Measurements from ENCODE around the gene STAT1.

Gene STAT1

DNA sequence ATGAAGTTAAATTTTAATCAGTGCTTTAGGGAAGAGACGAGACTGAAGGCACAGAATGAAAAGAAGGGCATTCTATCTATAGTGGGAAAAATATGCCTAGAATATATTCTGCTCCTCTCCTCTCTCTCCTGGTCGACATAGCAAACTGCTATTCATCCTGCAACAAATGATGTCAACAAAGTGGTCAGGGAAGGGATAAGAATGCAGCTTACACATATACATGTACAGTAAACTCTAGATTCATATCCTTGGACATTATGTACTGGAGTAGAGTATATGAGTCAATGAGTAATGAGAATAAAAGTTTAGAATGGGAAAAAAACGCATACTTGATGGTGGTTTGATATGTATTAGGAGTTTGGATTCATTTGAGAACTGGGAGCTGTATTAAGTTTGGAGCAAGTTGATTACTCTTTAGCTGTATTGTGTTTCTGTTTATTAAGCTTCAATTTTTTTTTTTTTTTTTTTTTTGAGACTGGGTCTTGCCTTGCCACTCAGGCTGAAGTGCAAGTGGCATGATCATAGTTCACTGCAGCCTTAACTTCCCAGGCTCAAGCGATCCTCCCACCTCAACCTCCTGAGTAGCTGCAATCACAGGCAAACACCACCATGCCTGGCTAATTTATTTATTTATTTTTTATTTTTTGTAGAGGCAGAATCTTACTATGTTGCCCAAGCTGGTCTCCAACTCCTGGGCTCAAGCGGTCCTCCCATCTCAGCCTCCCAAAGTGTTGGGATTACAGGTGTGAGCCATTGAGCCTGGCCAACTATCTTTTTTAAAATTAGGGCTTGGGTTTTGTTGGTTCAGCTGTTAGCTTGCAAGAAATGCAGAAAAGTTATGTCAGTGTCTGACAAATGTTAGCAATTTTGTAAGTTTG lies 53.8 kb downstream of the STAT1 start:
- DNase-seq (ENCODE audit: low spot score): no peak

DNA sequence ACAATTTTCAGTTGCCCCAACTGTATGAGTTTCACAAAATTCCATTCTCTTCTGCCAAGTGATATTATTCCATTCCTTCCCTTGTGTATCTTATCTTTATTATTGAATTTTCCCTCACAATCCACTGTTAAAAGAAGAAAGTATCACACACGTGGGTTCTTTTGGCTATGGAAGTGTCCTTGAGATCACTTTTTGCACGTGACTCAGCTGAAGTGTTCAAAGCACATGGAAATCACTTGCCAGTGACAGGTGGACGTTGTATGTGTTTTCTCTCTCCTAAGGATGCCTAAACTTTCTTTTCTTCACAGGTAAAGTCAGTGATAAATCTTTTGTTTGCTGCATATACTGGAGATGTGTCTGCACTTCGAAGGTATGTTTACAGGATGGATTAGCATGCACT lies 60.7 kb downstream of the STAT1 start:
- no peak for DNase-seq (ENCODE audit: low spot score)

DNA sequence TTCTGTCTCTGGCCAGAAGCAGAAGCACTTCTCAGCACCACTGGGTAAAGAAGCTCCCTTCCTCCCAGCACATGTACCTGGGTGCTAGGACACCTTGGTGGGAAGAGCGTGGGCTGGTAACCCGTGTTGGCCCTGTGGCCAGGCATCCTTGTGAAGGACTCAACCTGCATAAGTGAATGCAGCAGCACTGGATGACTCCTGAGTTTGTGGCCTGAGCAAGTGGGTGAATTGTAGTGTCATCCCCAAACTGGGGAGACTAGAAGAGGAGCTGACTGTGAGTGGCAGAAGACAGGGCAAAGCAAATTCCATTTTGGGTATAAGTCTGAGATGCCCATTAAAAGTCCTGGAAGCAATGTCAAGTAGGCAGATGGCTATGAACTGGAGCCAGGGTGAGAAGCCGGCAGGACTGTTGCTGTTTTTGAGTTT lies 63.4 kb downstream of the STAT1 start:
- DNase-seq (ENCODE audit: low spot score): no peak

DNA sequence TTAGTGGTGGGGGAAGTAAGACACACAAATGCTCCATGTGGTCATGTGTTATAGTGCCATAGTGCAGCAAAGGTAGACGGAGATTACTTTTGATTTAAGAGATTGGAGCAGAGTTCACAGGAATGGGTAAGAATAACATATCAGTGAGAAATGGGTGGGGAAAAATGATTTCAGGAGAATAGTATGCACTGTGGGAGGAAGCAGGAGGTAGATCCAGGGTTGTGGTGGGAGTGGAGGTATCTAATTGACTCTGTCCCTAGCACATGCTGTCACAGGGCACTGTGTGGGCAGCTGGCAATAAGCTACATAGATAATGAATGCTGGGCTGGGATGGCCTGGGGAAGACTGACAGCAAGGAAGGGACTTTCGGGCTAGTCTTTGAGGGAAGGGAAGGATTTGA lies 65.3 kb downstream of the STAT1 start:
- DNase-seq (ENCODE audit: low spot score): no peak

DNA sequence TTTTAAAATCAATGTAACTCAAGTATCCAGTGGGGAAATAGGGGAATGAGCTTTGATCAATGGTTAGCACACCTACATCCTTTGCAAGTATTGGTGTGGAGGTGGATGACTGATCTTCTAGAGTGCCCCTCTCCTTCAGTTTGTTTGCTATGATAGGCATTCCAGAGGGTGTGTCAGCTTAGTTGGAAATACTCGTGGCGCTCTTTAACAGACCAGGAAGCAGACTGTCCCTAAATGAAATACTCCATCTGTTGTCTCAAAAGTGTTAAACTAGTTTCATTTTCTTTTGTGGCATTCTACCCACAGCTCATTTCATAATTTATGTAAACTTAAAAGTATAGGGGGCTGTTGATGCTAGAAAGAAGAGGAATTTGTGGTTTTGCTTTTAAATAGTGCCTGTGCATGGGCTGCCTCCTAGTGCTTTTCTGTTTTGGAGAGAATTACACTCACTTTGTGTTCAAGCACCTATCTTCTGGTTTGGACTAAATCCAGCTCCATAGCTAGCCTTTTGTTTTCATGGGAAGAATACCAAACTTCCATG lies 66.2 kb downstream of the STAT1 start:
- DNase-seq (ENCODE audit: low spot score): peak; percentile 39

GRCh38 chr2:190947141-190947540 lies 66.8 kb downstream of the STAT1 start:
- DNase-seq (ENCODE audit: low spot score): no peak

DNA sequence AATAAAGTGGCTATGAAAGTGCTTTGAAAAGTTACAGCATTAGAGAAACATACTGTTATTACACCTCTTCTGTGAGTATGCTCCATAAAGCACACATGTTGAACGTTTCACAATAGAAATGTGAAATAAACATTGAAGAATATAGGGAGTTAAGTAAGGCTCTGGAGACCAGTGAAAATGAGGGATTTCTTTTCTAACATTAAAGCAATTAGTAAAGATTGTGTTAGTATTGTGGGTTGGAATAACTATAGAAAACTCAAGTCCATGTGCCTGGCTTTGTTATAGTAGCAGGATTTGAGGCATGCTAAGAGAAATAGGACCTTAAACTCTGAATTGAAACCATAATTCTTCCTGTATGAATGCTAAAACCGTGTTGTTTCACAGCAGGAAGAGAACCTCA lies 70.3 kb downstream of the STAT1 start:
- no peak for DNase-seq (ENCODE audit: low spot score)

DNA sequence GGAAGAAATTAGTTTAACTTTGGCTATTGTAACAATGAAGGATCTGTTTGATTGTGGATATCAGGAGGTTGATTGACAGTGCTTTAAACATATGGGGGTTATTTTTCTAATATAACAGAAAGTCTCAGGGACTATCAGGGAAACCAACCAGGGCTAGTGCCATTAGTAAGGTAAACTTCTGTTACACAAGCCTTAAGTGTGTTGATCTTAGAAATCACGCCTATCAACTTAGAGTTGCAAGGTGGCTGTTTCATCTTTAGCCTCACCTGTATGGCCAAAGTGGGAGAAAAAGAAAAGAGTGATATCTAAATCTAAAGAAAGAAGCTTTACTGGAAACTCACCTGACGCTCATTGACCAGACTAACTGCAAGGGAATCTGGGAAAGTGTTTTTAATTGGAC lies 71.3 kb downstream of the STAT1 start:
- DNase-seq (ENCODE audit: low spot score): no peak

DNA sequence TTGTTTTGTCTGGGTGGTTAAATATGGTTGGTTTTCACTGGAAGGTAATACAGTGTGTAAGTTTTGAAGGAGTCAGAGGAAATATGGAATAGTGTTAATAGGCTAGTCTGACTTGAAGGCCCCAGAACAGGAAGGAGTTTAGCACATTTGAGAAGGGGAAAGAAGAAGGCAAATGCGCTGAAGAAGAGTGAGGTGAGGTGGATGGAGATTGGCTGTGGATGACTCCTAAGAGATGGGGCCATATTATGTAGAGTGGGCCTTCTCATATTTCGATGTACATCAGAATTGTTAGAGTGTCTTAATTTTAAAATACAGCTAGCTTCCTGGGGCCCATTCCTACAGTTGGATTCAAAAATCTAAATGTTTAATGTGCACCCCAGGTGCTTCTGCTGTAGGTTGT lies 72.4 kb downstream of the STAT1 start:
- no peak for DNase-seq (ENCODE audit: low spot score)

- DNase-seq (ENCODE audit: low spot score): no peak
Measured at GRCh38 chr2:190940454-190940853, 73.5 kb downstream of the STAT1 start.

GRCh38 chr2:190938771-190939335 lies 75.1 kb downstream of the STAT1 start:
- DNase-seq (ENCODE audit: low spot score): no peak

DNA sequence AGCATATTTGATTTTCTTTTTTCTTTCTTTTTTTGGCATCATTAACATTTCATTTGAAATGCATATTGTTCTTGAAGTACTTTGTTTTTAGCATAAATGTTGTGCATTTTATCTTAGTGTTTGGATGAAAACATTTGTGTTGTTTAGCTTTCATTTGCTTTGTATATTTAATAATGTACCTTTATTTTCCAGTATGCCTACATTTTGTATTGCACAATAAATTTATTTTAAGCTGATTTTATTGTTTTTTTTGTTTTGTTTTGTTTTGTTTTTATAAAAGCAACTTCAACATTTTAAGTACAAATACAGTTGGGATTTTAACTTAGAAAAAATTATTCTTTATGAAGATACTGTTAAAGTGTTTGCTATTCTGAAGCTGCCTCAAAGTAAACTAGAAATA lies 78.9 kb downstream of the STAT1 start:
- no peak for DNase-seq (ENCODE audit: low spot score)

GRCh38 chr2:190933361-190933760 lies 80.6 kb downstream of the STAT1 start:
- no peak for DNase-seq (ENCODE audit: low spot score)

DNA sequence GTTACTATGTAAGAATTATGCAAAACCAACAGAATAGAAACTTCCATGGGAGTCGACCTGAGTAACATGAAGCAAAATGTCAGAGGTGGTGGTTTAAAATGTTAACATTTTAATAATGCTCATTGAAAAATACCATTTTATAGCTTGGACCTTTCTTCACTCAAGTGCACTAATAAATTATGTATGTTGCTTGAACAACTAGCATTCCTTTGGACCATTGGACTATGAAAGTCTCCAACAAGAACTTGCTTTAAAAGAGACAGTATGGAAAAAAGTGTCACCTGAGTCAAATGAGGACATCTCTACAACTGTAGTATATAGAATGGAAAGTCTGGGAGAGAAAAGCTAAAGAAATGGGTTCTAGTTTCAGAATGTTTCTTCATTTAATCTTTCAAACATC lies 81.5 kb downstream of the STAT1 start:
- no peak for DNase-seq (ENCODE audit: low spot score)

GRCh38 chr2:190930411-190930810 lies 83.6 kb downstream of the STAT1 start:
- DNase-seq (ENCODE audit: low spot score): no peak

GRCh38 chr2:190929919-190930318 lies 84.1 kb downstream of the STAT1 start:
- DNase-seq (ENCODE audit: low spot score): no peak

GRCh38 chr2:190927301-190927700 lies 86.7 kb downstream of the STAT1 start:
- no peak for DNase-seq (ENCODE audit: low spot score)

DNA sequence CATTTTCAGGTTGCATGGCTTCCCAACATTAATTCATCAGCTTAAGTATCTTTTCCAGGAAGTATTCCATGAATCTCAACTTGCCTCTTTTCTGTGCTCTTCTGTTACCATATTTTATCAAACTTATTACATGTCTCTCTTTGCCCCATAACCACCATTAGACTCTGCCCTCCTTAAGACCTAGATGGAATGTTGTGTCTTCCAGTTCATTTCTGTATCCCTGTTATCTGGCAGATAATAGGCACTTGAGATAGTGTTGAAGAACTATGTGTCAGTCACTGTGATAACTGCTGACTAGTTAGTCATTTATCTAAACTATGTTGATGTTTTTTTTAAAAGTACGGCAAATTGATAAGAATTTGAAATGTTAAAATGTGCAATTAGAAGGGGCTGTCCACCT lies 91.6 kb downstream of the STAT1 start:
- DNase-seq (ENCODE audit: low spot score): no peak

- DNase-seq (ENCODE audit: low spot score): no peak
Measured at GRCh38 chr2:190920085-190920484, 93.9 kb downstream of the STAT1 start.
